Osteoblast (primary cell): ENCODE results near the gene PHF14. TPM values are rescaled to one million over a fixed set of nuclear protein-coding genes. Genes with fewer than 3 reads are reported as not detected.

Experiments used
- DNase-seq: peaks from one replicate; pipeline ENCODE4 v3.0.0; 2011; ENCODE audit warnings: low spot score, mixed read lengths; ENCODE audit not compliant: insufficient read length; ENCODE audit errors: missing footprints
- H2AFZ ChIP-seq: 2 replicates; pipeline ENCODE4 v1.6.0; 2011; ENCODE audit warnings: mild to moderate bottlenecking, low read length
- H3K27ac ChIP-seq: 2 replicates; pipeline ENCODE4 v1.5.1; 2011; ENCODE audit warnings: mild to moderate bottlenecking, low read depth, low read length, moderate library complexity
- H3K27me3 ChIP-seq: 2 replicates; pipeline ENCODE4 v1.6.0; 2012; ENCODE audit warnings: mild to moderate bottlenecking, control low read depth, inconsistent platforms, low read length, moderate library complexity; ENCODE audit not compliant: insufficient read depth
- H3K36me3 ChIP-seq: 2 replicates; pipeline ENCODE4 v1.5.1; 2011; ENCODE audit warnings: mild to moderate bottlenecking, low read length, control low read depth, moderate library complexity; ENCODE audit not compliant: insufficient read depth
- H3K4me1 ChIP-seq: 2 replicates; pipeline ENCODE4 v1.5.1; 2011; ENCODE audit warnings: mild to moderate bottlenecking, low read length, control low read depth, moderate library complexity; ENCODE audit not compliant: insufficient read depth
- H3K4me2 ChIP-seq: 2 replicates; pipeline ENCODE4 v1.6.0; 2011; ENCODE audit warnings: mild to moderate bottlenecking, low read length; ENCODE audit not compliant: insufficient read depth
- H3K4me3 ChIP-seq: fragments of 200-600 bp; sonication (generic); 3 replicates; pipeline ENCODE4 v1.5.1; 2012; ENCODE audit warnings: mild to moderate bottlenecking, low read length, inconsistent platforms; ENCODE audit not compliant: insufficient read depth
- H3K79me2 ChIP-seq: 2 replicates; pipeline ENCODE4 v1.6.0; 2012; ENCODE audit warnings: mild to moderate bottlenecking, low read length, control low read depth, inconsistent platforms; ENCODE audit not compliant: insufficient read depth
- H3K9me3 ChIP-seq: 2 replicates; pipeline ENCODE4 v1.5.1; 2011; ENCODE audit warnings: low read depth, low read length, control low read depth
- H4K20me1 ChIP-seq: 2 replicates; pipeline ENCODE4 v1.6.0; 2012; ENCODE audit warnings: mild to moderate bottlenecking, low read length, control low read depth; ENCODE audit not compliant: insufficient read depth
- CTCF ChIP-seq: IDR thresholded peaks from 2 replicates; pipeline ENCODE4 v1.5.1; 2011; ENCODE audit warnings: mild to moderate bottlenecking, low read depth, low read length, moderate library complexity; ENCODE audit errors: extremely low read depth
- total RNA-seq: library from RNA; depleted of rRNA; stranded (reverse); fragments of >200 nt; gene quantifications from 2 replicates; pipeline ENCODE4 v1.2.3, GENCODE V29; 2012

PHF14 gene
- total RNA-seq, 1 donor, result 36.9 TPM

DNA sequence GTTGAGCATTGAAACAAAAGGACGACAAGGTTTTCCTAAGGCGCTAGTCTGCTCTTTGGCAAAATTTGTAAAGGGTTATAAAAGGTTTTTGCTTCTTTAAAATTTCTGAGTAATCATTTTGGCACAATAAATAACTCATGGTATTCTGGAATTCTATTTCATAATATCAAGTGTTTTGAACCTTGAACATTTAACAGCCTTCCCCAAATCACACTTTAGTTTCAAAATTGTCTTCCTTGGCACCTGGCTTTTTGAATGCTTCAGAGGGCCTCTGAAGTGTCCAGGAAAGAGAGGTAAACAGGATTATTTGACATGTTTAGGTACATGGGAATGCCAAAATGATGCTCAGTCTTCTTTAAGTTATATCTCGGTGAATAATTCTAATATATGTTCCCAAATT is 220.8 kb downstream of the PHF14 start:
- H3K4me1 ChIP-seq, result peaks cover 26% of the 10 kb centered on the region
- peak overlapping the region; percentile 21 for H3K4me2 ChIP-seq
- no peak overlapping the region for H3K4me3 ChIP-seq
- H3K27me3 ChIP-seq, result no peaks in the 10 kb centered on the region
- H3K9me3 ChIP-seq, result no peaks in the 10 kb centered on the region
- no peak for TF ChIP-seq CTCF
- H3K36me3 ChIP-seq, result no peaks in the 10 kb centered on the region
- H3K79me2 ChIP-seq, result no peaks in the 10 kb centered on the region
- H3K27ac ChIP-seq, result no peak overlapping the region
- no peak overlapping the region for H2AFZ ChIP-seq
- DNase-seq, result no peak
- H4K20me1 ChIP-seq, result no peaks in the 10 kb centered on the region

DNA sequence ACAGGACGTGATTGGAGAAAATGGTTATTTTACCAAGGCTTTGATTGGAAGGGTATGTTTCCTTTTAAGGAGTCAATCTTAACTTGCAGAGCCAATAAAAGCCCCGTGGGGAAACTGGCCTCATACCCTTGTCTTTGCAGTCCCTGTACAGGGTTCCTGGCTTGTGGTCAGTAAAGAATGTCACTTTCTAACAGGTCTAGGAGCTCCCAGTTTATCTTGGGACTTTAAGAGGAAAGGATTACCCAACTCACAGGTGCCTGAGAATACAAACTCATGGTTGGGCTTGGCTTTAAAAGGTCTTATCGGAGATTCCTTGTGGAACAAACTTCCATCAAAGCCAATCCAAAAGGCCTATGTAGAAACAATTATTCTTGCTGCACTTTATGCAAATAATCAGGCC is 221.8 kb downstream of the PHF14 start:
- no peak overlapping the region for H3K4me3 ChIP-seq
- peaks cover 26% of the 10 kb centered on the region for H3K4me1 ChIP-seq
- no peak for TF ChIP-seq CTCF
- DNase-seq, result no peak
- H3K79me2 ChIP-seq, result no peaks in the 10 kb centered on the region
- H3K27ac ChIP-seq, result no peak overlapping the region
- no peaks in the 10 kb centered on the region for H3K27me3 ChIP-seq
- no peaks in the 10 kb centered on the region for H4K20me1 ChIP-seq
- H3K36me3 ChIP-seq, result no peaks in the 10 kb centered on the region
- no peaks in the 10 kb centered on the region for H3K9me3 ChIP-seq
- H3K4me2 ChIP-seq, result no peak overlapping the region
- H2AFZ ChIP-seq, result no peak overlapping the region

DNA sequence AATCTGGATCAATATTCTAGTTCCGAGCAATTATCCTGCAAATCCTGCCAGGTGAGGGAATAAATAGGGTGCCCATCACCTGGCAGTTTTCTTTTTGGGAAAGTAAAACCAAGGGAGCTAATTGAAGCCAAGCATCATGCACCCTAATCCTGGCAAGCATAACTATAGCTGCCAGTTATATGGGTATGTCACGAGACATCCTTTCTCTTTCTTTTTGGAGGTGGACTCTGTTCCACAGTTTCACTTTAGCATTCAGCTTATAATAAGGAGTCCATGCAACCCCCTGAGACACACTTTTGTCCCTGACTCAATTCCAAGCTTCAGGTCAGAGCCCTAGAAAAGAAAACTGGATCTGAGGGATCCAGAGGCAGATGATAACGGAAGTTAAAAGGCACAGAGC is 222.5 kb downstream of the PHF14 start:
- H3K4me3 ChIP-seq, result no peak overlapping the region
- H2AFZ ChIP-seq, result no peak overlapping the region
- no peaks in the 10 kb centered on the region for H3K79me2 ChIP-seq
- no peaks in the 10 kb centered on the region for H4K20me1 ChIP-seq
- no peak for DNase-seq
- H3K4me2 ChIP-seq, result peak overlapping the region; percentile 36
- no peaks in the 10 kb centered on the region for H3K36me3 ChIP-seq
- peaks cover 26% of the 10 kb centered on the region for H3K4me1 ChIP-seq
- TF ChIP-seq CTCF, result no peak
- H3K27me3 ChIP-seq, result no peaks in the 10 kb centered on the region
- H3K9me3 ChIP-seq, result no peaks in the 10 kb centered on the region
- H3K27ac ChIP-seq, result no peak overlapping the region

GRCh38 chr7:11203224-11203623 is 229.6 kb downstream of the PHF14 start:
- Histone ChIP-seq H3K4me3 (no peak overlapping the region), H3K79me2 (no peaks in the 10 kb centered on the region), H3K4me1 (no peaks in the 10 kb centered on the region), H4K20me1 (no peaks in the 10 kb centered on the region), H3K27ac (no peak overlapping the region), H3K36me3 (no peaks in the 10 kb centered on the region), H3K27me3 (no peaks in the 10 kb centered on the region), H3K4me2 (no peak overlapping the region), H2AFZ (no peak overlapping the region), H3K9me3 (no peaks in the 10 kb centered on the region)
- no peak for DNase-seq
- TF ChIP-seq CTCF, result no peak
